CD4-positive, alpha-beta memory T cell (primary cell): ENCODE measurements around the gene BUB3. TPM values are rescaled to one million over a fixed set of nuclear protein-coding genes. Genes with fewer than 3 reads are reported as not detected.

Experiments
- CTCF ChIA-PET: fragments of 350-600 bp; sonication (Branson Sonifier 250); formaldehyde crosslinking; loops from one replicate; lab custom pipeline; 2021; ENCODE audit warnings: inconsistent platforms; ENCODE audit not compliant: partially characterized antibody; lab: Charles Lee
- POLR2A ChIA-PET: fragments of 350-600 bp; sonication (Branson Sonifier 250); formaldehyde crosslinking; loops from one replicate; lab custom pipeline; 2021; ENCODE audit not compliant: partially characterized antibody; lab: Charles Lee
- DNase-seq, 5 donors: peaks; one replicate each; pipeline versions ENCODE4 v3.0.0 to v3.0.0-alpha.2; 2020 to 2022; ENCODE audit warnings: mixed read lengths in 1 of 5
- H3K27ac ChIP-seq: one replicate; pipeline ENCODE4 v1.7.0; 2013; ENCODE audit warnings: low read depth, low read length
- H3K27me3 ChIP-seq: 2 replicates; pipeline ENCODE4 v1.7.0; 2013; ENCODE audit warnings: mild to moderate bottlenecking, low read length, moderate library complexity; ENCODE audit not compliant: insufficient read depth
- H3K36me3 ChIP-seq: 2 replicates; pipeline ENCODE4 v1.7.0; 2013; ENCODE audit warnings: mild to moderate bottlenecking, low read length, moderate library complexity; ENCODE audit not compliant: insufficient read depth
- H3K4me1 ChIP-seq: 2 replicates; pipeline ENCODE4 v1.7.0; 2013; ENCODE audit warnings: mild to moderate bottlenecking, low read length, moderate library complexity; ENCODE audit not compliant: insufficient read depth
- H3K4me3 ChIP-seq, 2 donors: one replicate each; pipeline ENCODE4 v1.7.0; 2013; ENCODE audit warnings: low read length in 2 of 2, mild to moderate bottlenecking in 1 of 2
- H3K9me3 ChIP-seq, 2 donors: one replicate each; pipeline ENCODE4 v1.7.0; 2013; ENCODE audit warnings: low read length in 2 of 2, control low read depth in 1 of 2; ENCODE audit not compliant: control insufficient read depth in 1 of 2
- H3K27ac Mint-ChIP-seq, 7 donors: one replicate each; pipeline ENCODE4 v1.8.0; 2020 to 2021; ENCODE audit warnings: mixed read lengths in 7 of 7, mild to moderate bottlenecking in 6 of 7, inconsistent platforms in 3 of 7, moderate library complexity in 3 of 7
- H3K27me3 Mint-ChIP-seq, 2 donors: one replicate each; pipeline ENCODE4 v1.8.0; 2020 to 2021; ENCODE audit warnings: mixed read lengths in 2 of 2
- H3K36me3 Mint-ChIP-seq, 2 donors: one replicate each; pipeline ENCODE4 v1.8.0; 2020 to 2021; ENCODE audit warnings: mixed read lengths in 2 of 2, inconsistent platforms in 1 of 2, mild to moderate bottlenecking in 1 of 2
- H3K4me1 Mint-ChIP-seq, 4 donors: one replicate each; pipeline ENCODE4 v1.8.0; 2020 to 2021; ENCODE audit warnings: mixed read lengths in 4 of 4, mild to moderate bottlenecking in 1 of 4
- H3K4me3 Mint-ChIP-seq, 8 donors: one replicate each; pipeline ENCODE4 v1.8.0; 2020 to 2021; ENCODE audit warnings: mixed read lengths in 8 of 8, mild to moderate bottlenecking in 7 of 8, moderate library complexity in 6 of 8, inconsistent platforms in 3 of 8
- H3K9me3 Mint-ChIP-seq, 8 donors: one replicate each; pipeline ENCODE4 v1.8.0; 2020 to 2021; ENCODE audit warnings: mixed read lengths in 8 of 8, mild to moderate bottlenecking in 5 of 8, inconsistent platforms in 3 of 8, moderate library complexity in 1 of 8
- intact Hi-C: fragments of 100-400 bp; cut with micrococcal nuclease; formaldehyde crosslinking; loops from one replicate; pipeline ENCODE4 v1.15.1; 2023
- polyA plus RNA-seq, 2 donors: library from polyadenylated mRNA; unstranded; fragments of 300-500 nt; fragmentation: Illumina TruSeq; gene quantifications; one replicate each; pipeline ENCODE4 v1.2.3, GENCODE V29; 2021
- total RNA-seq, 2 experiments: library from RNA; stranded (reverse); gene quantifications; one replicate each; pipeline ENCODE4 v1.2.3, GENCODE V29; 2021

Gene BUB3
- total and polyA plus RNA-seq, 4 experiments from 2014 or later, result 162 to 371 (median 197) TPM

DNA sequence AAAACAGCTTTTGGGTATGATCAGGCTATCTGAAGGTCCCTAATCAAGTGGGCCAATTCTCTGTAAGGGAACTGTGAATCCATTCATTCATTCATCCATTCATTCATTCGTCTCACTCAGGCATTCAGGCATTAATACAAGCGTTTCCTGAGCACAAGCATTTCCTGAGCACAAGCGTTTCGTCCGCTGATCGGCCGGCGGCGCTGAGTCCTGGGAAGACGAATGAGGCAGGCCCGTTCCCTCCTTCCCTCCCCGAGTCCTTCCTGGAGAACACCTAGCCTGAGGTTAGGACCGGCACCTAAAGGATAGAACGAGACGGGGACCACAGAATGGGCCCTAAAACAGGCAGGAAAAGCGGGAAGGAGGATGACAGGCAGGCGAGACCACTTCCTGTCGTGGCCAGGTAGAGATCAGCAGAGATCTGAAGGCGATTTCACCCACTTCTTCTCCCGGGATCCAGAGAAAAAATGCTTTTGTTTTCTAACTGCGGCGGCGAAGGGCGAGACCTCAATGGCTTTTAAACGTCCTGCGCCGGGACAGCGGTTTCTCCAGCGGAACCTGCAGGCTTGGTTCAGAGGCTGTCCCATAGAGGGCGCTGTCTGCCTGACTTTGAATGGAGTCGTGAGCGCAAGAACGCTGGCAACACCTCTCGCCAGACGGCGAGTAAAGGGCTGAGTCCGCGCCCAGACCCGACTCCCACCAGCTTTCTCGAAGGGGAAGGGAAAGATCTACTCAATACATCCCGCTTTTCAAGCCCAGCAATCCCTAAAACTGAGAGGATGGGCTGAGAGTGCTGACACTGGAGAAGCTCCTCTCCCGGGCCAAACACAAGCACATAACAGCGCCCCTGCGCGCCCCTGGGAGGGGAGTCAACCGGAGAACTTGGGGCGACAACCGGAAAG is 21.4 kb upstream of the BUB3 start:
- peaks cover 0 to 3% of the 10 kb centered on the region in 2 donors for H3K36me3 Mint-ChIP-seq
- ChIA-PET POLR2A (interaction anchor here (1.3 kb wide), 1 partner anchor 109 kb away, joined by 3 read pairs; no protein-coding TSS in a partner anchor), CTCF (interaction anchor here (0.7 to 4.9 kb wide), 26 partner anchors 10 to 434 kb away, joined by 3 to 52 read pairs (median 4); partner anchors contain the start of gene BUB3)
- DNase-seq, result peak; percentile 78 to 82 (median 79)
- peaks cover 0 to 12% (median 0%) of the 10 kb centered on the region in 8 donors for H3K9me3 Mint-ChIP-seq
- H3K27me3 Mint-ChIP-seq, result peaks cover 51 to 60% of the 10 kb centered on the region in 2 donors
- peaks cover 46% of the 10 kb centered on the region for H3K4me1 ChIP-seq
- no peaks in the 10 kb centered on the region for H3K36me3 ChIP-seq
- H3K27ac Mint-ChIP-seq, result peak overlapping the region in 6 of 7 donors; percentile 26 to 92 (median 72)
- H3K4me3 Mint-ChIP-seq, result peak overlapping the region; percentile 36 to 92 (median 79)
- H3K27ac ChIP-seq, result no peak overlapping the region
- H3K27me3 ChIP-seq, result peaks cover 35% of the 10 kb centered on the region
- peaks cover 14 to 43% (median 29%) of the 10 kb centered on the region in 4 donors for H3K4me1 Mint-ChIP-seq
- no peaks in the 10 kb centered on the region for H3K9me3 ChIP-seq
- H3K4me3 ChIP-seq, result no peak overlapping the region
- intact Hi-C loops, result loop anchor here (1.0 to 10.0 kb wide), 7 partner anchors 90 to 1256 kb away; partner anchors contain the start of gene DMBT1

DNA sequence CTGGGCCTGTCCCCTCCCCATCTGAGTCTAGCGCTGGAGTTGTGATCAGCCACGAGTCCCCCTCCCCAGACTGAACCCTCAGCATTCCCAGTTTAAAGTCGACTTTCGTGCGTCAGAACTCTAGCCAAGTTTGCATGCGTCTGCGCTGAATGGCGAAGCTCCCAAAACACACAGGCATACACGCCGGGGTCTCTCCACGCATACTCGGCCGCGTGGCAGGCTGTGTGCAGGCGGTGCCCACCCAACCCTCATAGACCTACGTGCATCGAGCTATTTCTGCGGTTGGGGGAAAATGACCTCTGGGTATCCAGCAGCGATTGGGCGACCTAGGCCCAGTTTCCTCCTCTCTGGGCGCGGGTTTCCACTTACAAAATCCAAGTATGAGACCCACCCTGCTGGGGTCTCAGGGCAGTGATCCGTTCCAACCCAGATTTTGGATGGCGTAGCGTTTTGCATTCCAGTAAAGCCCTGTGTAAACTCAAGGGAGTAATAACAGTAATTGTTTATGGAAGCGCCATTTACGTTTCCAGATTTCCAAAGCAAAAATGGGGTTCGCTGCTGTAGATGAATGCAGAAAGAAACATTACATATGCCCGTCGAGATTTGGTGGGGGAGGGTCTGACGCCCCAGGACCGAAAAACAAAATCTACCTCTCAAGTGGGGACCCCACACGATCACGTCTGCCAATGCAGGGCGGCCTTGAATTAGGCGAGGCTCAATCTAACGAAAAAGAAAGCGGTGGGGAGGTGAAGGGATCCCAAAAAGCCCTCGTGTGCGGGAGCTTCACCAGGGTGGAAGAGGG is 20.5 kb upstream of the BUB3 start:
- Mint-ChIP-seq H3K4me3 (peak overlapping the region; percentile 65 to 92 (median 78)), H3K36me3 (peaks cover 0 to 3% of the 10 kb centered on the region in 2 donors), H3K4me1 (peaks cover 16 to 52% (median 32%) of the 10 kb centered on the region in 4 donors), H3K27ac (peak overlapping the region in 5 of 7 donors; percentile 10 to 92 (median 87)), H3K27me3 (peaks cover 54 to 61% of the 10 kb centered on the region in 2 donors), H3K9me3 (peaks cover 0 to 10% (median 0%) of the 10 kb centered on the region in 8 donors)
- no peak overlapping the region for H3K27ac ChIP-seq
- H3K36me3 ChIP-seq, result no peaks in the 10 kb centered on the region
- ChIA-PET POLR2A (interaction anchor here (1.0 to 1.3 kb wide), 2 partner anchors 27 to 108 kb away, joined by 3 read pairs; no protein-coding TSS in a partner anchor), CTCF (interaction anchor here (0.7 to 4.9 kb wide), 25 partner anchors 11 to 433 kb away, joined by 3 to 52 read pairs (median 4); partner anchors contain the start of gene BUB3)
- H3K27me3 ChIP-seq, result peaks cover 42% of the 10 kb centered on the region
- peaks cover 48% of the 10 kb centered on the region for H3K4me1 ChIP-seq
- no peaks in the 10 kb centered on the region for H3K9me3 ChIP-seq
- H3K4me3 ChIP-seq, result no peak overlapping the region
- intact Hi-C loops, result loop anchor here (1.0 to 10.0 kb wide), 7 partner anchors 91 to 1255 kb away; partner anchors contain the start of gene DMBT1
- DNase-seq, result no peak

DNA sequence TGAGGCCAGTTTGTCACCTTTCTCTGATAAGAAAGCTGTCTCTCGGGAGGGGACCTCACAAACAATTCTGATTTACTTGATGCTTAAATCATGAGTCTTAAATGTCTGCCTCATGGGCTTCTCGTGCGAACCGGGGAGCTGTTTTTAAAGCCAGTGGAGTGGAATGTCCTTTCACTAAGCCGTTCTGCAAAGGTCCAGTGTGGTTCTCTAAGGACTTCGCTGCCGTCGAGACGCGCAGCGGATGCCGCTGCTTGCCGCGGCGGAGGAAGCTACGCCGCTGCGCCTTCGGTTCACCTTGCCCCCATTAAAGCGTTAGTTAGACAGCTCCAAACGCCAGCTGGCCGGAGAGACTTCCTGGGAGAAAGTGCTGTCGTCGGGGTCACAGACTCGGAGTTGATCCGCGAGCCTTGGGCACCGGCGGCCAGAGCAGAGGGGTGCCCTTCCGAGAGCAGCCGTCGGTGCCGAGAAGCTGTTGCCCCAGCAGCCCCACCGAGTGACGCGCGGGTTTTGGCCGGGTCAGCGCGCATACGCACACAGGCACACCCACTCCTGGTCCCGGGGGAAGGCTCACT is 19.8 kb upstream of the BUB3 start:
- intact Hi-C loops, result loop anchor here (10.0 kb wide), 1 partner anchor 570 kb away; the partner anchor contains the start of gene DMBT1
- Mint-ChIP-seq H3K4me1 (peaks cover 16 to 59% (median 36%) of the 10 kb centered on the region in 4 donors), H3K27ac (peak overlapping the region in 4 of 7 donors; percentile 37 to 88 (median 83)), H3K4me3 (peak overlapping the region; percentile 65 to 92 (median 78)), H3K9me3 (peaks cover 0 to 14% (median 0%) of the 10 kb centered on the region in 8 donors), H3K27me3 (peaks cover 52 to 62% of the 10 kb centered on the region in 2 donors), H3K36me3 (peaks cover 0 to 3% of the 10 kb centered on the region in 2 donors)
- no peak overlapping the region for H3K4me3 ChIP-seq
- peaks cover 52% of the 10 kb centered on the region for H3K4me1 ChIP-seq
- no peaks in the 10 kb centered on the region for H3K9me3 ChIP-seq
- DNase-seq, result peak in 1 of 5 donors; percentile 26
- peaks cover 48% of the 10 kb centered on the region for H3K27me3 ChIP-seq
- H3K27ac ChIP-seq, result no peak overlapping the region
- ChIA-PET CTCF (interaction anchor here (0.9 to 4.9 kb wide), 15 partner anchors 10 to 431 kb away, joined by 3 to 52 read pairs (median 4); no protein-coding TSS in a partner anchor), POLR2A (interaction anchor here (1.0 kb wide), 1 partner anchor 27 kb away, joined by 3 read pairs; no protein-coding TSS in a partner anchor)
- H3K36me3 ChIP-seq, result no peaks in the 10 kb centered on the region

DNA sequence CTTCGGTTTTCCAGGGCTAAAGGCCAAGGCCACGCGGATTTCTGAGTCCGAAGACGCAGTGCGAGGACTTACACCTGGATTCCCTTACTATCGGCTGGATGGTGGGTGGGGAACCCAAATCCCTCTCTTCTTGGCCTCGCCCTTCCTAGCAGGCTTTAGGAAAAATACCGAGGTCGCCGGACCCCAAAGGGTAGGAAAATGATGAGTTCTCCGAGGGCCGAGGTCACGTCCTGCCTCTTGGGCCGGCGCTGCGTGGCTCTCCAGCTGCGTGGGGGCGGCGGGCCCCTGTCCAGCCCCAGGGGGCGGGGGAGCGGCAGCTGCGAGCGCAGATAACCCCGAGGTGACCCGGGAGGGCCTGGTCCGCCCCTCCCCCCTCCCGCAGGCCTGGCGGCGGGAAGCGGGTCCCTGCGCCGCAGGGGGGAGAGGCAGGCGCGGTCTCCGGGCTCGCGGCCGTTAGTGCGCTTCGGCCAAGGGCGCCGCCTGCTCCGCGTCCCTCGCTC is 19.2 kb upstream of the BUB3 start:
- Mint-ChIP-seq H3K27me3 (peaks cover 52 to 63% of the 10 kb centered on the region in 2 donors), H3K4me1 (peaks cover 19 to 64% (median 40%) of the 10 kb centered on the region in 4 donors), H3K36me3 (peaks cover 0 to 3% of the 10 kb centered on the region in 2 donors), H3K4me3 (peak overlapping the region in 5 of 8 donors; percentile 76 to 92 (median 83)), H3K9me3 (peaks cover 0 to 14% (median 0%) of the 10 kb centered on the region in 8 donors), H3K27ac (peak overlapping the region in 1 of 7 donors; percentile 87)
- Histone ChIP-seq H3K9me3 (no peaks in the 10 kb centered on the region), H3K4me1 (peaks cover 57% of the 10 kb centered on the region), H3K27me3 (peaks cover 54% of the 10 kb centered on the region), H3K27ac (no peak overlapping the region), H3K4me3 (peak overlapping the region in 1 of 2 donors; percentile 38), H3K36me3 (no peaks in the 10 kb centered on the region)
- ChIA-PET POLR2A (no interaction called here), CTCF (interaction anchor here (1.8 to 4.9 kb wide), 6 partner anchors 15 to 428 kb away, joined by 4 to 52 read pairs (median 8); no protein-coding TSS in a partner anchor)
- intact Hi-C loops, result loop anchor here (10.0 kb wide), 1 partner anchor 570 kb away; the partner anchor contains the start of gene DMBT1
- no peak for DNase-seq

DNA sequence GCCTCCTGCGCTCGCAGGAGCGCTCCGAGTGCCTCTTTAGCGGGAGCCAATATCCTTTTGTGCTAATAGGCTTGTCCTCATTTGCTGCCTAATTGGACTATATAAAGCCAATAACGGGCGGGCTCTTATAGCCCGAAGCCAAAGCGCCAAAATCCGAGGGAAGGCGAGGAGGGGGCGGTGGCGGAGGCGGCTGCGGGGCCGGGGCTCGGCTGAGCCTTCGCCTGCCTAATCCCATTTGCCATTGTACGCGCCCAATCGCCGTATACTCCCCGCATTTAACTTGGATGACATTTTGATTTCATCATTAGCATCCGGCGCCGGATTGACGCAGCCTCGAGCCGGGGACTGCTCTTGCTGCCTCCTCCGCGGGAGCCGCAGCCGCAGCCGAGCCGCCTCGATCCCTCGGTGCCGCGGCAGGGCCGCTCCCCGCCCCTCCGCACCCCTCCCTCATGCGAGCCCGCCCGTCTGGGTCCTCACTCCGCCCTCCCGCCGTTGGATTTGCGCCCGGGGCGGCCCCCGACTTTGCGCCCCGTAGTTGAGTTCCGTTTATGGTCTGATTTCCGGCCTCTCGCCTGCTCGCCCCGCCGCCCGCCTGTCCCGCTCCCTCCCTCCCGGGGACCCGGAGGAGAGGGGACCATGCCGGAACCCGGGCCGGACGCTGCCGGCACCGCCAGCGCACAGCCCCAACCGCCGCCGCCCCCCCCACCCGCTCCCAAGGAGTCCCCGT is 18.6 kb upstream of the BUB3 start, which contains the start of gene HMX3:
TSS of gene HMX3 (plus strand) at position 556 of the 727 bp plus-strand sequence. CDS start at position 637, 81 bp downstream.
- H3K27ac Mint-ChIP-seq, result peak within 1 kb of the TSS in 2 of 7 donors; percentile 87 to 88
- H3K4me3 ChIP-seq, result peak within 1 kb of the TSS in 1 of 2 donors; percentile 45
- H3K4me3 Mint-ChIP-seq, result peak within 1 kb of the TSS; percentile 74 to 92 (median 84)
- peaks cover 0 to 3% of the 10 kb centered on the region in 2 donors for H3K36me3 Mint-ChIP-seq
- DNase-seq, result peak in 4 of 5 donors; percentile 48 to 57 (median 52)
- H3K4me1 ChIP-seq, result peaks cover 63% of the 10 kb centered on the region
- H3K27me3 ChIP-seq, result peaks cover 60% of the 10 kb centered on the region
- H3K27ac ChIP-seq, result no peak within 1 kb of the TSS
- H3K36me3 ChIP-seq, result no peaks in the 10 kb centered on the region
- H3K9me3 ChIP-seq, result no peaks in the 10 kb centered on the region
- H3K27me3 Mint-ChIP-seq, result peaks cover 52 to 63% of the 10 kb centered on the region in 2 donors
- peaks cover 0 to 14% (median 0%) of the 10 kb centered on the region in 8 donors for H3K9me3 Mint-ChIP-seq
- ChIA-PET CTCF (interaction anchor here (4.9 kb wide), 1 partner anchor 423 kb away, joined by 52 read pairs; no protein-coding TSS in a partner anchor), POLR2A (no interaction called here)
- H3K4me1 Mint-ChIP-seq, result peaks cover 23 to 71% (median 46%) of the 10 kb centered on the region in 4 donors
- intact Hi-C loops, result loop anchor here (2.0 to 10.0 kb wide), 2 partner anchors 19 to 571 kb away; partner anchors contain the start of genes BUB3 and DMBT1
